Spinal cord (tissue), 10 donors: ENCODE results near the gene RASA3. TPM values are rescaled to one million over a fixed set of nuclear protein-coding genes. Genes with fewer than 3 reads are reported as not detected.

Experiments used
- DNase-seq, 6 donors: peaks; one replicate each; pipeline versions ENCODE4 v3.0.0 to v3.0.0-alpha.2; 2013 to 2015; ENCODE audit warnings: low spot score in 6 of 6, low read depth in 4 of 6
- H3K27ac ChIP-seq: one replicate; pipeline ENCODE4 v1.5.1; 2013; ENCODE audit warnings: low read depth, low read length, control low read depth
- H3K27me3 ChIP-seq: one replicate; pipeline ENCODE4 v1.6.1; 2013; ENCODE audit warnings: low read length; ENCODE audit not compliant: control insufficient read depth, insufficient read depth
- H3K36me3 ChIP-seq: one replicate; pipeline ENCODE4 v1.6.1; 2013; ENCODE audit warnings: low read length; ENCODE audit not compliant: control insufficient read depth, insufficient read depth
- H3K4me1 ChIP-seq: one replicate; pipeline ENCODE4 v1.6.1; 2013; ENCODE audit warnings: low read length; ENCODE audit not compliant: control insufficient read depth, insufficient read depth
- H3K4me3 ChIP-seq: one replicate; pipeline ENCODE4 v1.5.1; 2013; ENCODE audit warnings: low read depth, low read length, control low read depth
- H3K9me3 ChIP-seq: one replicate; pipeline ENCODE4 v1.6.1; 2013; ENCODE audit warnings: low read length; ENCODE audit not compliant: control insufficient read depth, insufficient read depth
- WGBS: methylation state at CpG from one replicate; pipeline ENCODE4 v1.1.5; 2013; ENCODE audit warnings: missing lambda C conversion rate; ENCODE audit not compliant: insufficient coverage; 5-methylcytosine and 5-hydroxymethylcytosine counted together
- polyA plus RNA-seq, 2 donors: library from polyadenylated mRNA; unstranded; fragments of 120-200 nt; gene quantifications; one replicate each; pipeline ENCODE4 v1.2.1, GENCODE V29; 2013; ENCODE audit not compliant: insufficient read length in 2 of 2
- total RNA-seq, 2 donors: library from RNA; depleted of rRNA in 1 of 2; stranded (reverse); fragments of 120-200 nt in 1 of 2; fragments of >200 nt in 1 of 2; gene quantifications; one replicate each; pipeline versions ENCODE4 v1.2.3 to v1.2.4, GENCODE V29; 2013 to 2014
- donor health status: healthy.

RASA3 gene
- total and polyA plus RNA-seq, 4 donors: 15.2 to 31.6 (median 23.2) TPM

- no peak for DNase-seq
- Histone ChIP-seq H3K27me3 (no peaks in the 10 kb centered on the region), H3K27ac (no peak overlapping the region), H3K9me3 (no peaks in the 10 kb centered on the region), H3K4me3 (no peak overlapping the region), H3K36me3 (peaks cover 54% of the 10 kb centered on the region), H3K4me1 (peaks cover 16% of the 10 kb centered on the region)
- 55% methylated on average over 8 of the region's 14 CpGs for WGBS
Measured at GRCh38 chr13:114046431-114046975, 85.9 kb downstream of the RASA3 start.

DNA sequence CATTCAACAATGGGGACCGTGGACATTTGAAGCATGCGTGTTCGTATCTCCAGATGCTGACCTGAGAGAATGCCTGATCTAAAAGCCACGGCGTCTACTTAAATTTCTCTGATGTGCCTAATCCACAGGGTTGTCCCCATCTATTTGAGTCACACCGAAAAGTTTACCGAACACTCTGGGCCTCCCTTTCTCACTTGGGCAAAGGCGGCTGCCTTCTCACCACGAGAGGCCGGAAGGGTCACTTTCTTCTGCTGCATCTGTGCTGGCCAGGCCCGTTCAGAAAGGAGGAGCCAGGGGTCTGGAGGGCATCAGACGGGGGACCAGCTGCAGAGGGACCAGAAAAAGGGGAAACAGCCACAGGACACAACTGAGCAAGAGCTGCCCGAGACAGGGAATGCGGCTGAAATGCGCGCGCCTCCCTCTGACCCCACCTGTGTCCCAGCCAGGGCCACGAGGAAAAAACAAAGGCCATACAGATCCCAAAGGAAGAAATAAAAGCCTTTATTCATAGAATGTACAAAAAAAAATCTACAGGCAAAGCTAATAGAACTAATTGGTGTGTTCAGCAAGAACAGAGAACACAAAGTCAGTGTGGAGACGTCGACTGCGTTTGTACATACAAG lies 87.2 kb downstream of the RASA3 start:
- Histone ChIP-seq H3K4me3 (no peak overlapping the region), H3K4me1 (peaks cover 16% of the 10 kb centered on the region), H3K27ac (no peak overlapping the region), H3K9me3 (no peaks in the 10 kb centered on the region), H3K27me3 (no peaks in the 10 kb centered on the region), H3K36me3 (peaks cover 53% of the 10 kb centered on the region)
- no peak for DNase-seq
- 90% methylated on average over 12 of the region's 21 CpGs for WGBS

GRCh38 chr13:114044486-114044885 lies 87.9 kb downstream of the RASA3 start:
- no peak overlapping the region for H3K4me3 ChIP-seq
- DNase-seq: no peak
- peaks cover 52% of the 10 kb centered on the region for H3K36me3 ChIP-seq
- no peaks in the 10 kb centered on the region for H3K27me3 ChIP-seq
- H3K9me3 ChIP-seq: no peaks in the 10 kb centered on the region
- H3K4me1 ChIP-seq: peaks cover 22% of the 10 kb centered on the region
- 93% methylated on average over 3 of the region's 17 CpGs for WGBS
- no peak overlapping the region for H3K27ac ChIP-seq

DNA sequence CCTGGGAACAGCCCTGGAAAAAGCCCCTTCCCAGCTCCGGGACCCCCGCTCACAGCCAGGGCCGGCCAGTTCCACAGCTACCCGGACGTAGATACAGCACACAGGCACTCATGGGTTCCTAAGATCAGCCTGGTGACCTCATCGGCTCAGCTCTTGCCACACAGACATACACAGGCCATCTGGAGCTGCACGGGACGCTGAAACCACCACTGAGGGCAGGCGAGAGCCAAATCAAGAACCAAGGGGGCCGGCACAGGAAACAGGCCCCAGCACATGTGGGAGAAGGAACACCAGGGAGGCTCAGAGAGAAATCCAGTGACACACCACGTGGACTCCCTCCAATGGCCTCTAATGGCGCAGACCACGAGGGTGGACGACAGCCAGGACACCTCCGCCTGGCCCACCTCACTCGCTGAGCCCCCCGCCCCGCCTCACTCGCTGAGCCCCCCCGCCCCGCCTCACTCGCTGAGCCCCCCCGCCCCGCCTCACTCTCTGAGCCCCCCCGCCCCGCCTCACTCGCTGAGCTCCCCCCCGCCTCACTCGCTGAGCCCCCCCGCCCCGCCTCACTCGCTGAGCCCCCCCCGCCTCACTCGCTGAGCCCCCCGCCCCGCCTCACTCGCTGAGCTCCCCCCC lies 88.9 kb downstream of the RASA3 start:
- peaks cover 32% of the 10 kb centered on the region for H3K4me1 ChIP-seq
- DNase-seq: no peak
- H3K36me3 ChIP-seq: peaks cover 54% of the 10 kb centered on the region
- H3K27ac ChIP-seq: no peak overlapping the region
- H3K4me3 ChIP-seq: no peak overlapping the region
- WGBS: 78% methylated on average over 11 of the region's 37 CpGs
- no peaks in the 10 kb centered on the region for H3K27me3 ChIP-seq
- H3K9me3 ChIP-seq: no peaks in the 10 kb centered on the region

DNA sequence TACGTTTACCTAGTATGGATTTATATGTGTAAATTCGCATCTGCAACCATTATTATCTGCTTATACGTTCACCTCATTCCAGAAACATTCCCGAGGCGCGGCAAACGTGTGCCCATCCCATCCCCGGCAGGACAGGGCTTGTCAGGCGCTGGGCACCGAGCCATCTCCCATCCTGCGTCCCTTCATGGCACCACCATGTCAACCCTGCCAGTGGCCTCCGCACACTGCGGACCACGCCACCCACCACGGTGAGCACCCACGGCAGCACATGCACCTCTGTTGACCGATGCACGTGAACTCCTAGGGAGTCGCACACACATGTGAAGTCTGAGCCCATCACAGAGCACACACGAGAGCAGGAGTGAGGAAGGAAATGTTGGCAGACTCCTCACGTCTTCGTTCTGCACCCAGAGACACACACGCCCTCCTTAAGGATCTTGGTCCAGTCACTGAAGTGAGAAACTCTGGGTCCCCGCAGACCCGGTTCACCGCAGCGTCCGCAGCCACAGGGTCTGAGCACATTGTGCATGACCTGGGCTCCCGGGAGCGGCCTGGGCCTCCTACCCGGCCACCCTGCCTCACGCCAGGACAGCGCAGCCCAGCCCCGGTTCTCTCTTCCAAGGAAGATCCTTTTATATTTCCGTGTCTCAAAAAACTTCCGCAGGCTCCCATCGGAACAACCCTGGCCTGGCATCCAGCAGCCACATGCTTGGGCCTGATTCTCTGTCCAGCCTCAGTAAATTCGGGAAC lies 90.2 kb downstream of the RASA3 start:
- H3K27me3 ChIP-seq: no peaks in the 10 kb centered on the region
- H3K27ac ChIP-seq: no peak overlapping the region
- peaks cover 47% of the 10 kb centered on the region for H3K36me3 ChIP-seq
- 95% methylated on average over 35 of the region's 38 CpGs for WGBS
- DNase-seq: no peak
- H3K4me1 ChIP-seq: peaks cover 38% of the 10 kb centered on the region
- H3K9me3 ChIP-seq: no peaks in the 10 kb centered on the region
- H3K4me3 ChIP-seq: no peak overlapping the region

DNA sequence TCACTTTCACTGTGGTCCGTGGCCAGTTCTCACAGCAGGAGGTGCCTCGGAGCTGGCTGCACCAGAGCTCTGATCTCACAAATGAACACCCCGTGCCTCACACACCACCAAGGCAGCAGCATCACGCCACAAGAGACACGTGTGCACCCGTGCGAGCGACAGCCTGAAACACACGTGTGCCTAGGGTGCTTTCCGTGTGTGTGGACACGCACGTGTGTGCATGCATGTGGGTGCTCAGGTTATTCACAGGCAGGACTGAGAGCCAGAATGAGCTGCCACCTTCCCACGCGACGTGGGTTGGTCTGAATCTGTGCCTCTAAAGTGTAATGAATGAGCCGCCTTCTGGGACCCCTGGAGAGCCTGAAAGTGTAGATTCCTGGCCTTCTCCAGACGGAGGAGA lies 90.9 kb downstream of the RASA3 start:
- Histone ChIP-seq H3K27me3 (no peaks in the 10 kb centered on the region), H3K27ac (no peak overlapping the region), H3K9me3 (no peaks in the 10 kb centered on the region), H3K4me3 (no peak overlapping the region), H3K4me1 (peaks cover 41% of the 10 kb centered on the region), H3K36me3 (peaks cover 49% of the 10 kb centered on the region)
- no peak for DNase-seq
- 95% methylated on average over 17 of the region's 17 CpGs for WGBS

GRCh38 chr13:114039471-114040141 lies 92.8 kb downstream of the RASA3 start:
- no peak overlapping the region for H3K4me3 ChIP-seq
- H3K36me3 ChIP-seq: peaks cover 56% of the 10 kb centered on the region
- 76% methylated on average over 25 of the region's 26 CpGs for WGBS
- H3K9me3 ChIP-seq: no peaks in the 10 kb centered on the region
- no peaks in the 10 kb centered on the region for H3K27me3 ChIP-seq
- H3K27ac ChIP-seq: no peak overlapping the region
- H3K4me1 ChIP-seq: peaks cover 55% of the 10 kb centered on the region
- no peak for DNase-seq

DNA sequence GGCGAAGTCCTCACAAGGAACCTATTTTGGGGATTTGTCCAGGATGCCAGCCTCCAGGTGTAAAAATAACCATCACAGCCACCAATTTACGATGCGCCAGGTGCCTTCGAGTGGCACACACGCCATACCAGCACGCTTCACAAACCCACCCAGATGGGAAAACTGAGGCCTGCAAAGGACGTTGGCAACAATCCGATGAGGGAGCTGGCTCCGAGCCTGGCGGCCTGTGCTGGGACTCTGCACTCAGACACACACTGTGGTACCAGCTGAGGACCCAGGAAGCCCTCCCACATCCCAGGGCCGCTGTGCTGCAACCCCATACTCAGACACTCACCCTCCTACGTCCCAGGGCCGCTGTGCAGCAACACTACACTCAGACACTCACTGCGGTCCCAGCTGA lies 93.5 kb downstream of the RASA3 start:
- Histone ChIP-seq H3K9me3 (no peaks in the 10 kb centered on the region), H3K36me3 (peaks cover 61% of the 10 kb centered on the region), H3K27me3 (no peaks in the 10 kb centered on the region), H3K4me1 (peaks cover 61% of the 10 kb centered on the region), H3K27ac (no peak overlapping the region), H3K4me3 (no peak overlapping the region)
- DNase-seq: no peak
- WGBS: 94% methylated on average over 14 of the region's 14 CpGs

DNA sequence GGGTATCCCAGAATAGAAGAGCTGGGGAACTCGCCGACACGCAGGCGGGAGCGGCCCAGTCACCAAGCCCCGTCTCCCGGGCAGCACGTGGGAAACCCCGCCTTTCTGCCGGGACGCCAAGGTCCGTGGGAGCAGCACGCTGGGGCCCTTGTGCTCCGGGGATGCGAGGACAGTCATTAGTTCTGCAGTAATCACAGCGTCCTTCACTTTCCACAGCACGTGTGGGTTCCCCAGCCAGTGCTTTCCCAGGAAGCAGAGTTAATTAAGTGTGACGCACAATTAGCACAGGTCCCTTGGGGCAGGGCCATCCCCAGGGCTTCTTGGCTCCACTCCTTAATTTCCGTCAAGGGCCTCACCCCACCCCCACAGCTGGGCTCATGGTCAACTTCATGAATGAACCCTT lies 94.2 kb downstream of the RASA3 start:
- 26% methylated on average over 19 of the region's 19 CpGs for WGBS
- Histone ChIP-seq H3K36me3 (peaks cover 64% of the 10 kb centered on the region), H3K27me3 (no peaks in the 10 kb centered on the region), H3K4me1 (peaks cover 67% of the 10 kb centered on the region), H3K27ac (no peak overlapping the region), H3K4me3 (no peak overlapping the region), H3K9me3 (no peaks in the 10 kb centered on the region)
- peak in 1 of 6 donors; percentile 50 for DNase-seq
